AML-193 (cell line): Measurements from ENCODE around the gene CSTPP1.
"Not testable (repeated sequence)": the region's sequence is repeated elsewhere in the genome, so short reads cannot be mapped to it uniquely, and the experiment has no call there.

Experiments used
- DNase-seq, 2 experiments: peaks; one replicate each; lab custom pipeline; 2025; lab: John Stamatoyannopoulos, UW

CSTPP1 gene

DNA sequence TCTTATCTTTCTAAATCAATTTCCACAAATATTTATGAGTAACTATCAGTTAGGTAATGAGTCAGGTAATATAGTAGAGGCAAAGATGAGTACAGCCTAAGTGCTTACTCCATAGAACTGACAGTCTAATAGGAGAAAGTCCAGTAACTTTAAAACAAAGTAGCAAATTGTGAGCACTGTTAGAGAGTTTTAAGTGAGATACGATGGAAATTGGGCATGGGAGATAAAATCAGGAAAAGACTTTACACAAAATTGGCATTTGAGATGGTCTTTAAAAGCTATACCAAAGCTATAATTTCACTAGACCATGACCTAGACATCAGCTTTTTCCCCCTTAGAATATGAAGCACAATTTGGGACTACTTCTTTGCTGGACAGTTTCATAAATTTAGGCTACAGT is 113.7 kb downstream of the CSTPP1 start:
- DNase-seq, result no peak

DNA sequence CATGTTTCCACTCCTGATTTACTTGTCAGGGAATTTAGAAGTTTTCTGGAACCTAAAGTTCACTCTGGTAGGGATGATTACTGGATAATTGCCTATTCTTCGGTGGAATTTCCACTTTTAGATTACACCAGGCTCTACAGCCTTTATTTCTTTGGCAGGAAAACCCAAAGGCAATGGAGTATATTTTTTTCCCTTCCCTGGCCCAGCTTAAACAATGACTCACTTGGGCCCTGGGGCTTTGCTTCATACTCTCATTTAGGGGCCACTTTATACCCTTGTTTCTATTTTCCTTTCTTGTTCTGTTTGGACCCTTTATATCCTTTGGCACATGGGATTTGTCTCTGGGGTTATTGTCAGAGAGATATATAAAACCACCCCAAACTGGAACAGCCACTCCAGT is 114.7 kb downstream of the CSTPP1 start:
- no peak for DNase-seq

DNA sequence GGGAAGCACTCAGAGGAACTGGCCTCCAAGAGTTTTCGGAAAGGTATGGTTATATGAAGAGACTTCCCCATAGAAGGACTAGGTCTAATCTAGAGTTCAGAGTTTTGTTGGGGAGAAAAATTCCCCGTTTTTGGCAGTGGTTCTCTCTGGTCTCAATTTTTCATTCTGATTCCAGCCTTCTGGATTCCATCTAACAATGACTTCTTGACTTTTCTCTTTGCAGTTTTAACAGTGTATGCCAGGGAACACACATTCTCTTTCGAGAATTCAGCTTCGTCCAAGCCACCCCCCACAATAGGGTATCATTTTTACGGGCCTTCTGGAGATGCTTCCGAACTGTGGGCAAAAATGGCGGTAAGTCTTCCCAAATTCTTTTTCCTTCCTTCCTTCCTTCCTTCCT is 115.6 kb downstream of the CSTPP1 start:
- DNase-seq, result no peak

DNA sequence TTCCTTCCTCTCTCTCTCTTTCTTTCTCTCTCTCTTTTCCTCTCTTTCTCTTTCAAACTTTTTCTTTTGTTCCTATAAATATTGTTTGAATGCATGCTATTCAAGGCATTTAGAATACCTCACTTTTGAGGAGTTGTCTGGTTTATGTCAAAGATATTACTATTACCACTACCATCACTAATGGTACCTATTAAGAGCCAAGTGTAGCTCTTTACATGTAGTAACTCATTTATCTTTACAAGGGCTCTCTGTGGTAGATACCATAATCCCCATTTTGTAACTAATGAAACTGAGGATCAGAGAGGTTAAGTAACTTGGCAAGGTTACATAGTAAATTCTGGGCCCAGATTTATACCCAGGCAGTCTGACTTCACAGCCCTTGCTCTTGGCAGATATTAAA is 116.0 kb downstream of the CSTPP1 start:
- no peak for DNase-seq

DNA sequence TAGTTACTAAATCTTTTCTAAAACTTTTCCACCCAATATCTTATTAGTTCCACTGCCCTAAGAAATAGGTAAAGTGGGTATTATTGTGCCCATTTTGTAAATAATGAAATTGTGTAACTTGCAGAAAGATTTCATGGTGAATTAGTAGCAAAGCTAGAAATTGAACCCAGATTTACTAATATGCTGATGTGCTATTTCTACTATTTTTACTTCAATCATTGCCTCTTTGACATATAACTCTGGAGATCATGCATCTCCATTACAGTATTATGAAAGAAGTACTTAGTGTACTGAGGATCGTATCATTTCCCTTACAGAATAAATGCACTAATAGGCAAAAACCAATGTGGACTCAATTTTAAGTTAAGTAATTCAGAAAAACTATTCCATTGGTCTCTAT is 119.0 kb downstream of the CSTPP1 start:
- DNase-seq, result no peak

DNA sequence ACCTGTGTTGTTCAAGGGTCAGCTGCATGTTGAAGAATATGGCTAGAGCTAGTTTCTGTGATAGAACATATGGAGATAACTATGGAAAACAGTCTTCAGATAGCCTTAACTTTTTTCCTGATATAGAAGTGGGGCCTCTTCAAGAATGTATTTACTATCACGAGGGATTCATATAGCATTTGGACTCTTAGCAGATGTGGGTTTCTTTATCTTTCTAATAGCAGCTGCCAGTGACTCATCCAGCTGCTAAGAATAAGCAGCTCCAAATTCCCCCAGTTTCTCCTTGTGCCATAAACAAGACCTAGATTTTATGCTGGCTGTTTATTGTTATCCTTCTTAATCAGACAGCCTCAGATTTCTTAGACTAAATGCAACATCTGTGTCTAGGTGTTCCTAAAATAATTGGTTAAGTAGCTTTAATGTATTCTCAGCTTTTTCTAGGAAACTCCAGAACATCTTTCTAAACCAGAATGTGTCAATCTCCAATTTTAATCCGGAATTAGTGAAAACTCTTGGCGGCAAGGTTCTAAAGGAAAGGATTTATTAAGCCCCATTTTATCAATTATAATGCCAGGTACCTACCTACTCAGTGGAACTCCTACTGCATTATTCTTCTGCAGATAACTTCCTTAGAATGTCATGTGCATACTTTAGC is 119.8 kb downstream of the CSTPP1 start:
- no peak for DNase-seq

DNA sequence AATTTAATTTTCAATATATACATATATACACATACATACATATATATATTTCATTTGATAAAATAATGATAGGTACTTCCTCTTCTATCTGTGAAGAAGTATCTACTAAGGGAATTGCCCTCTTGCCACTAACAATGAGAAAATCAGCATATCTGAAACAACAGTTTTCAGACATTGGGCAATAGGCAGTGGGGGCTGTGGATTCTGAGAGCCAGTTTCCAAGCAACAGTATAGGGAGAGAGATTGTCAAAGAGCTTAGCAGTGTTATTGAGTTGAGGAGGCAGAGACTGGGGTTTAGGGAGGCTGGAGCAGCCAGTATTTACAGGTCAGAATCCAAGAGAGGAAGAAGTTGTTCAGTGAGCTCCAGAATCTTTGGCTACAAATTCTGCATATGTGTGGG is 120.8 kb downstream of the CSTPP1 start:
- no peak for DNase-seq

DNA sequence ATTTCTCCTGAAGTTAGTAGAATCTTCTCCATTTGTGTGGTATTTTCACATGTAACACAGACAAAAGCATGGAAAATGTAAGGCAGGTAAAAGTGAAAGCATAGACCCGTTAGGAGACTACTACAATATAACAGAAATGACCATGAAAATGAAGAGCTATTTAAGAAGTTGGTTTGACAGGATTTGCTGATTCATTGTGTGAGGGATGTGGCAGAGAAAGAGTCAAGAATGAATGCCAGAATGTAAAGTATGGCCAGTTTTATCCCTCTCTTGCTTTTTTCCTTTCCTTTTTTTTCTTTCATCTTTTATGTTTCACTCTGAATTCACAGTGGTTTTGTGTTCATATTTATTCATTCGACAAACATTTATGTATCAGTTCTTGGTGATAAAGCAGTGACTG is 124.2 kb downstream of the CSTPP1 start:
- DNase-seq, result peak; percentile 42 to 45

DNA sequence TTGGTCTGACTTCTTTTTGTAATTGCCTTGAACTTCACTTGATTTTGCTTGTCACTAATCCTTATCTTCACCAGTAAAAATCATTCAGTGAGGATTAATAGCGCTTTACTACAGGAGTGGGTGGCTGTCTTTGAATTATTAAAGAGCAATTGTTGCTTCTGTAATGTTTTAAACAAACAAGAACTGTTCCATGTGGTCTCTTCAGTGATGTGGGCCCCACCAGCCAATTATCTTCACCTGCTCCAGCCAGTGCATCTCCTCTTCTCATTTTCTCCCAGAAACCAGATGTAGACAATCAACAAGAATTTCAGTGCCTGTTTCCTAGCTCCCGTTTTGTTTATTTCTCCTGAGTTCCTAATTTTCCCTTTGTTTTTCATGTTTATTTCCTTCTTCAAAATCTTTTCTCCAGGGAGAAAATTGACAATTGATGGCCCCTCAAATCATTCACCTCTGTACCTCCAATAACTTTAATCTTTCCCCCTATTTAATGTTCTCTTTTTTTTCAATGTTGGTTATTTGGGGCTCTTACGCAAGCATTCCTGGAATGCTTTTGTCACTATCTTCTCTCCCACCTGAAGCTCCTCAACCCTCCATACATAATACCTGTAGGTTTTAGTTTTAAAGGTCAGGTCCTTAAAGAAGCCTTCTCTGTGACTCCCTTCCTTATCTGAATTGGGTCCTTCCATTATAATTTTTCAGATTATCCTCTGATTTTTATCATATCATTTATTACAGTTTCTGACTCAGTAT is 125.0 kb downstream of the CSTPP1 start:
- DNase-seq, result no peak

DNA sequence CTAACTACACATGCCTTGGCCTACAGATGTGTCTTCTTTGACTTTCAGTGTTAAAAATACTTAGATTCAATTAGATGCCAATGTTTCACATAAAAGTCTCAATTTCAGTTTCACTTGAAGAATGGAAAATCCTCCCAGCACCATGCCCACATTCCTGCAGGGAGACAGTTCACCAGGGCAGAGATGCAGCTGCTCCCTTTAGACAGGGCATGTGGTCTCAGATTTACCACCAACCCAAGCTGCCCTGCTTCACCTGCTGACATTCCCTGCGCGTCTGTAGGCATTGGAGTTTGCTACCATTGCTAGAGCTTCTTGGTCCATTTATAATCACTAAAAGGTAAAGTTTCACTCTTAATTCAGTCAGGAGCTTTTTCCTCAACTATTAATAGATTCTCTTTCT is 126.2 kb downstream of the CSTPP1 start:
- DNase-seq, result no peak

DNA sequence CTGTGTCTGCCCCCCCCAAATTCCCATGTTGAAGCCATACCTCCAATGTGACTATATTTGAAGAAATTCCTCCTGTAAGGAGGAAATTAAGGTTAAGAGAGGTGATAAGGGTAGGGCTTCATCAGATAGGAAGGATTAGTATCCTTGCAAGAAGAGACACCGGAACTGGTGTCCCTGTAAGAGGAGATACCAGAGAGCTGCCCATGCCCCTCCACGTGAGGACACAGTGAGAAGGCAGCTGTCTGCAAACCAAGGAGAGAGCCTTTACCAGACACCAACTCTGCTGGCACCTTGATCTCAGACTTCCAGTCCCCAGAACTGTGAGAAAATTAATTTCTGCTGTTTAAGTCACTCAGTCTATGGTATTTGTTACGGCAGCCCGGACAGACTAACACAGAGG is 130.8 kb downstream of the CSTPP1 start:
- DNase-seq, result no peak

DNA sequence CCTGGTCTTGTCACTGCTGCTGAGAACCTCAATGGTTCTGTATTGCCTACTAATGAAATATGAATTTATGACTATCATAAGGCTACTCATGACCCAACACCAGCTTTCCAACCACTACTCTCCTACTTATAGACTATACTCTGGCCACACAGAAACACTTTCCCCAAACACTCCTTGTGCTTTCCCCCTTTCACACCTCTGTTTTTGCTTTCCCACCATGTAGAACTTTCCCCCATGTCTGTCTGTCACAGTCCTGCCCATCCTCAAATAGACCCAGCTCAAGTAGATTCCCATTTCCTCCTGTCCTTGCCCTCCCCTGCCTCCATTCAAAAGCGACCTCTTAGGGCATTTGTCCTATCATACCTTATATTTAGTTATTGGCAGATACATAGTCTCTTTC is 134.2 kb downstream of the CSTPP1 start:
- DNase-seq, result no peak

DNA sequence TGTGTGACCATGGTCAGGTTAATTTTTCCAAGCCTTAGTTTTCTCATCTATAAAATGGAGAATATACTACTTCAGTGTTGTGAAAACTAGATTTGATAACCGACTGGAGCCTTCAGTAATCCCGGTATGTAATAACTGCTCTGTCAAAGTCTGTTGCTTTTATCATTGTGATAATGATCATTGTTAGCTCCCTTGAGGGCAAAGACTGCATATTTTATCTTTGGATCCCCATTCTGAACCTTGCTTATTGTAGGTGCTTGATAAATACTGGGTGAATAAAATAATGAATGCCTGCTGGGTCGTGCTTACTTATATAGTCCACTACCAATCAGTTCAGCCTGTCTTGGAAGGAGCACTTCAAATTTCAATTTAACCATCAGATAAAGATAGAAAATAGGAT is 134.8 kb downstream of the CSTPP1 start:
- DNase-seq, result no peak

DNA sequence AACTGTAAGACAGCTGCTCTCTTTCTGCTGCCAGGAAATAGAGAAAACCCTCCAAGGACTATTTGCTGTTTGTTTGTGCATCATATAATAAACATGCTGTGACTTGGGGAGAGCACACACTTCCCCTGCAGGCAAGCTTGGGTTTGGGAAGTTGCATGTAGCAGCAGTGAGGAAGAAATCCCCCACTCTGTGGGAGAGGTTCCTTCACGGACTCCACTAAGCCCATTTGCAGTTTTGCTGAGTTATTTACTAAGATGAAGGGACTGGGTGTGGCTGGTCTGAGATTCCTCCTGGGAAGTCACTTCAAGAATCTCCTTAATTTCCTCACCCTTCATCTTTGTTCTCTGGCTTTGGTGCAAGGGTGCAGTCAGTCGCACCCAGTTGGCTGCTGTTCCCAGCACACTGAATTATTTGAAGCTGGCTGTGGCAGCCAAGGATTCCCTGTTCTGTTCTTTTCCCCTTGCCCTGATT is 135.3 kb downstream of the CSTPP1 start:
- DNase-seq, result no peak

DNA sequence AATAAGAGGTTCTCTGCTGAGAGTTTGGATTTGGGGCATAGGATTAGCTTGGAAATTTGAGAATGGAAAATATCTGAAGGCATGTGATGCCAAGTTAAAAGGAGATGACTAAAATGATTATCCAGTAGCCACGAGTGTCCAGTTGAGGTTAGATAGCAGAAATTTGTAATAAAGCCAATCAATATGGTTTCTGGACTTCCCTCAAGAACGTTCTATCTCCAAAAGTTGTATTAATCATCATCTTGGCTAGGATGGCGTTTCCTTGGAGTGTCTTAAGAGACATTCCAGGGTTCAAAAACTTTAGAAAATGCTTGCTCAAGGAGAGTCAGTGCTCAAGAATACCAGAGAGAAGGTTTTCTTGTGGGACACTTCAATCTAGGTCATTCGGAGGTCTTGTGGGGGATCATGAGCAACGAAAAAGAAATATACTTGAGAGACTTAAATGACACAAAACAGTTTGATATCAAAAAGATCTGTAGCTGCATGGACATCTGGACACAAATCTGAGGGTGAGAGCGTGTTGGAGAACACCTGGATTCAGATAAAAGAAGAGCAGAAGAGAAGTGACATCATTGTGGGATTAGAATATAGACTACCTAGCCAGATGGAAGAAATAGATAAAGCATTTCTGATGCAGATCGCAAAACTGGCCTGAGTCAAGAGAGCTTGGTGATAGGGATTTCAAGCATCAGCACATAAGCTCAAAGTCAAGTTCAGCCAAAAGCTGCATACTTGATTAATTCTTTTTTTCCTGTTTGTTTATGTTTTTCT is 142.4 kb downstream of the CSTPP1 start:
- no peak for DNase-seq

DNA sequence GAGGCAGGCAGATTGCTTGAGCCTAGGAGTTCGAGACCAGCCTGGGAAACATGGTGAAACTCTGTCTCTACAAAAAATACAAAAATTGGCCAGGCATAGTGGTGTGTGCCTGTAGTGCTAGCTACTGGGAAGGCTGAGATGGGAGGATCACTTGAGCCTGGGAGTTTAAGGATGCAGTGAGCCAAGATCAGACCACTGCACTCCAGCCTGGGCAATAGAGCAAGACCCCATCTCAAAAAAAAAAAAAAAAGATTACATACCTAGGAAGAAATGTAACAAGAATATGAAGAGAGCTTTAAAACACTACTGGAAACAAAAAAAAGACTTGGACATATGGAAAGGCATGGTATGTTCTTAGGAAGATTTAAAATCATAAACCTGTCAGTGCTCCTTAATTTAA is 144.2 kb downstream of the CSTPP1 start:
- not testable (repeated sequence) for DNase-seq

DNA sequence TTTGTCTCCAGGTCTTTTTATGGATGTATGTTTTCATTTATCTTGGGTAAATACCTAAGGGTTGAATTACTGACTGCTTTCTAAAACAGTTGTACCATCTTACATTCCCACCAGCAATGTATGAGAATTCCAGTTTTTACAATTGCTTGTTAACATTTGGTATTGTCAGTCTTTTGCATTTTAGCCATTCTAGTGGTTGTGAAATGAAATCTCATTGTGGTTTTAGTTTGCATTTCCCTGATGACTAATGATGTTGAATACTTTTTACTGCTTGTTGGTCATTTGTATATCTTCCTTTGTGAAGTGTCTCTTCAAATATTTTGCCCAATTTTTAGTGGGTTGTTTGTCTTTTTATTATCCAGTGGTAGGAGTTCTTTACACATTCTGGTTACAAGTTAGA is 147.4 kb downstream of the CSTPP1 start:
- peak; percentile 5 to 23 for DNase-seq

DNA sequence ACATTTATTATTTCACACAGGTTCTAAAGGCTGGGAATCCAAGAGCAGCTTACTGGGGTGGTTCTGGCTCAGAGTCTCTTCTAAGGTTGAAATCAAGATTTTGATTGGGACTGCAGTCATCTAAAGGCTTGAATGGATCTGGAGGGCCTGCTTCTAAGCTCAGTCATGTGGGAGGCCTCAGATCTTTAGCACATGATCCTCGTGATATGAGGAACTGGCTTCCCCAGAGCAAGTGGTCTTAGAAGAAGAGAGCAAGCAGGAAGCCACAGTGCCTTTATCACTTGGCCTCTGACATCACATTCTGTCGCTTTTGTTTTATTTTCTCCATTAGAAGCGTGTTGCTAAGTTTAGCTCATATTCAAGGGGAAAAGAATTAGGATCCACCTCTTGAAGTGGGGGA is 151.2 kb downstream of the CSTPP1 start:
- no peak for DNase-seq

DNA sequence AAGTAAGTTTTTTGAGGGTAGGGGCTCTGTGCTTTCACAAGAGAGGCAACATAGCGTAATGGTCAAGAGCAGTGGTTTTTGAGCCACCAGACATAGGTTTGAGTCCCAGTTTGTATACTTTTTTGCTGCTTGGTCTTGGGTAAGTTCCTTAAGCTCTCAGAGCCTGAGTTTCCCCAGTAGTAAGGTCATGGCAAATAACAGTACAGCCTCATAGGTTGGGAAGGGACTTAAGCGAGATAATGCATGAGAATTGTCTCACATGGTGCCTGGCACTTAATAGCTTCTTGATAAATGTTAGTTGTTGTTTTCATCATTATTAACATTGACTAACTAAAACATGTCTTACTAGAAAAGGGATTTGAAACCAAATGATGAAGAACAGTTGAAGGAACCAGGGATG is 157.0 kb downstream of the CSTPP1 start:
- DNase-seq, result no peak

DNA sequence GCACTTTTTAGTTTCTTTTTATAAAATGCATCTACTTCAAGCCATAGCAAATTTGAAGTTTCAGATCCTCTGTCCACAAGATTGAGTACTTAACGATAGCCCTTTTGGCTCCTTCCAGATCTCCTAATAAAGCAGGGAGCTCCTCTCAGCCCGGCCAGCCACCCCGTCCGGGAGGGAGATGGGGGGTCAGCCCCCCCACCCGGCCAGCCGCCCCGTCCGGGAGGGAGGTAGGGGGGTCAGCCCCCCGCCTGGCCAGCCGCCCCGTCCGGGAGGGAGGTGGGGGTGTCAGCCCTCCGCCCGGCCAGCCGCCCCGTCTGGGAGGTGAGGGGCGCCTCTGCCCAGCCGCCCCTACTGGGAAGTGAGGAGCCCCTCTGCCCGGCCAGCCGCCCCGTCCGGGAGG is 160.3 kb downstream of the CSTPP1 start:
- not testable (repeated sequence) for DNase-seq

DNA sequence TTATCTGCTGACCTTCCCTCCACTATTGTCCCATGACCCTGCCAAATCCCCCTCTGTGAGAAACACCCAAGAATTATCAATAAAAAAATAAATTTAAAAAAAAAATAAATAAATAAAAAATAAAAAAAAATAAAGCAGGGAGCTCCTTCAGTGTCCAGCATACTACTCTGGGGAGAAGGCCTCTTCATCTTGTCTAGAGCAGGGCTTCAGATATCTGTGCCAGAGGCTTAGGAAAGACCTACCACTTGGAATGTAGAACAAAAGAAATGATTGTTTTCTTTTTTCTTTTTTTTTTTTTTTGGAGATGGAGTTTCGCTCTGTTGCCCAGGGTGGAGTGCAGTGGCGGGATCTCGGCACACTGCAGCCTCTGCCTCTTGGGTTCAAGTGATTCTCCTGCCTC is 161.7 kb downstream of the CSTPP1 start:
- DNase-seq, result not testable (repeated sequence)

DNA sequence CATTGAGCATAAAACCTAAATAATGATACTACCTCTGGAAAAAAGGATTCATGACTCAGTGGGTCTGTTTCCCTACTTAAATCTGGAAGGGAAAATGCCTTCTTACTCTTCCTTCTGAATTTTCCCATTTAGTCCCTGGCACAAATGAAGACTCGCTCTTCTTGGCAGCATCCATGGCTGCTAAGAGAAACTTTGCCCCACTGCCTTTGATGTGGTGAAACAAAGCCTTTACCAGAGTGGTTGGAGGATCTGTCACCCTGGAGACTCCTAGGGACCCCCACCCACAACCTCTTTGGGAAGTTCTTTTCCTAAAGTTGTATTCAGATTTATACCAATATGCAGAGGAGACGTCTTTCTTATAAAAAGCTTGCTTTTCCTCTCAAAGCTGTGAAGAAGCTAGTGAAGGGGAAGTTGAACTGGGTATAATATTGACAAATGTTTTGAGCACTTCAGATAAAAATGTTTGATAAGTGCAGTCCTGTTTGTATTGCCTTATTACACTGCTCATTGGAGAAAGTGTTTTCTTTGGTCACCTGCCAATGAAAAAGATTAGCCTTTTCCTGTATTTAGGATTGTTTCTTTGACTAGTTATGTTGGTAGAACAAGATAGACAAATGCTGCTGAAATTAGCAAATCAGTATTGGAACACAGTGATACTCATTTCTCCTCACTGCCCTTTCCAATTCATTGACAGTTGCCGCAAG is 162.8 kb downstream of the CSTPP1 start:
- no peak for DNase-seq
